HG03469 (cell line): Measurements from ENCODE around the gene DIS3L.
"Not testable (repeated sequence)": the region's sequence is repeated elsewhere in the genome, so short reads cannot be mapped to it uniquely, and the experiment has no call there.

Experiments
- ATAC-seq: cut with Tn5 transposase; IDR thresholded peaks from one replicate; pipeline ENCODE4 v1.9.1; 2021; ENCODE audit warnings: mild to moderate bottlenecking, moderate library complexity, moderate number of reproducible peaks; ENCODE audit not compliant: unreplicated experiment

DIS3L gene

DNA sequence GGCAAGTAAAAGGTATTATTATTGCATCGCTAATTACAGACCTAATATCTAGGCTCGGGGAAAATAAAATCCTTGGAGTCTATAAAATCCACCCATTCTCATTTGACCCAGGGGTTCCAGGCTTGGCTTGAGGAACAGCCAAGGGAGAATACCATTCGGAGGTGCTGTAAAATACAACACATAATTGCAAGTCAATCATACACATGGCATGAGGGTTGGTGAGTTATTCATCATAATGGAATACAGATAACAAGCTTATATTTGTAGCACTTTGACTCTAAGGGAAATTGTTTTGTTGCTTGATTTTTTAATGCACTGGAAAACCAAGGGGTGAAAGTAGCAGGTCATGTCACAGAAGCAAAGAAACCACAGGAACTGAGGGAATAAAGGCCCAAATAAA lies 16.8 kb upstream of the DIS3L start:
- ATAC-seq, result no peak

GRCh38 chr15:66278056-66278455 lies 15.3 kb upstream of the DIS3L start:
- ATAC-seq, result no peak

- ATAC-seq, result no peak
Measured at GRCh38 chr15:66278671-66279070, 14.7 kb upstream of the DIS3L start.

GRCh38 chr15:66284271-66284670 lies 9.1 kb upstream of the DIS3L start:
- ATAC-seq, result no peak

- no peak for ATAC-seq
Measured at GRCh38 chr15:66285533-66286280, 7.7 kb upstream of the DIS3L start.

DNA sequence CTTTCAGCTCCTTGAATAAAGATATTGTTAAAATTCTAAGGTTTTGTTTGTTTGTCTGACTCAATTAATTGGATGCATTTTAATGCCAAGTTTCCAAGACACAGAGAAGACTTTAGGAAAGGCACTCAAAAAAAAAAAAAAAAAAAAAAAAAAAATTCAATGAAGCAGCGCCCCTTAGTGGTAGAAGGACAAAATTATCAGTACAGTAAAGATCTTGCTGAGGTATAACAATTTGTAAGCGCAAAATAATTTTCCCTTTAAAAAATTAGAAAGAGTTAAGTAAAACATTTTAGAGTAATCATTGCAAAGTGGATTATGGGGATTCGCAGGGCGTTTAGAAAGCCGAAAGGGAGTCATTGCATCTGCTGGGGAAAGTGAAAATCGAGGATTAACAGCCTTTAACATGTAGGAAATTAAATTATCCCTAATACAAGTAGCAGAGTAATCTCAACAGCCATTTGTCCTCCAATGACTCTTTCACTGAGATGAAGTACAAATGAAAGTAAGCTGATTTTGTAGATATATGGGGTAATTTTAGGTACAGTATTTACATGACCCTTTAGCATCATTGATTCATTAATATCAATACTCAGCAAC lies 5.8 kb upstream of the DIS3L start:
- no peak for ATAC-seq

- no peak for ATAC-seq
Measured at GRCh38 chr15:66288093-66288492, 5.3 kb upstream of the DIS3L start.

DNA sequence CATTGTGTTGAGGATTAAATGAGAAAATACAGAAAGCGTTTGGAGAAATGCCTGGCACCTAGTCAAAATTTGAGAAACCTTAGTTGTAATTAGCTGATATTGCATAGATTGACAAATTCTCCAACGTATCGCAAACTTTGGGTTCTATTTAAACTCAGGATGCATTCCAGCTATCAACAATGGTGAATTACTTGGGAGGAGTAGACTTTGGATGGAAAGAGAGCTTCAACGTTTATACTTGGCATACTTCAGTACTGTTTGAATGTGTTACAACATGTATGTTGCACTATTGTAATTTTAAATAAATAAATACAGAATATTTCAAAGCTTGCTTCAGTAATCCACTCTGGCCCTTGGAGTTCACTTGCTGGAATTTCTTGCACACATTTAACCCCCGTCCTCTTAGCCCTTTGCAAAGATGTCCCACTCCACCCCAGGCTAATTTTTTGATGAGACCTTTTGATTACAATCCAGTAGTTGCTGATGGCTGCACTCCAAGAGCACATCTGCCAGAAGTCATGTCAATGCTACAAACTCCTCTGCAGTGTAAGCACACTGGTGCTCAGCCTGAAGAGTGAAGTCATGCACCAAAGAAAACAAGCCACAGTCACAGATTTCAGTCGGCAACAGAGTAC lies 4.7 kb upstream of the DIS3L start:
- ATAC-seq, result no peak

DNA sequence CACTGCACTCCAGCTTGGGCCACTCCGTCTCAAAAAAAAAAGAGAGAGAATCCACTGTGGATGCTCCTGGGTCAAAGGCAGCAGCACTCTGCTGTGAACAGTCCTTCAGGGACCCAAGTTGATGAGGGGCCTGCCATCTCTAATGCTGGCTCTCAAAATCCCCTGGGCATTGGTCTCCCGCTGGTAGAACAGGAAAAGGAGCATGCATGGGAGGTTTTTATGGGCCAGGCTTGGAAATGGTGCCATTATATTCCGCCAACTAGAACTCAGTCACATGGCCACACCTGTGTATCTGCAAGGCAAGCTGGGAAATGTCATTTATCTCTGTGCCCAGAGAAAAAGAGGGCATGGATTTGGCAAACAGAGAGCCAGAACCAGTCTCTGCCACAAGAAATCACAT lies 3.4 kb upstream of the DIS3L start:
- ATAC-seq, result no peak

GRCh38 chr15:66290518-66290917 lies 2.9 kb upstream of the DIS3L start:
- no peak for ATAC-seq

DNA sequence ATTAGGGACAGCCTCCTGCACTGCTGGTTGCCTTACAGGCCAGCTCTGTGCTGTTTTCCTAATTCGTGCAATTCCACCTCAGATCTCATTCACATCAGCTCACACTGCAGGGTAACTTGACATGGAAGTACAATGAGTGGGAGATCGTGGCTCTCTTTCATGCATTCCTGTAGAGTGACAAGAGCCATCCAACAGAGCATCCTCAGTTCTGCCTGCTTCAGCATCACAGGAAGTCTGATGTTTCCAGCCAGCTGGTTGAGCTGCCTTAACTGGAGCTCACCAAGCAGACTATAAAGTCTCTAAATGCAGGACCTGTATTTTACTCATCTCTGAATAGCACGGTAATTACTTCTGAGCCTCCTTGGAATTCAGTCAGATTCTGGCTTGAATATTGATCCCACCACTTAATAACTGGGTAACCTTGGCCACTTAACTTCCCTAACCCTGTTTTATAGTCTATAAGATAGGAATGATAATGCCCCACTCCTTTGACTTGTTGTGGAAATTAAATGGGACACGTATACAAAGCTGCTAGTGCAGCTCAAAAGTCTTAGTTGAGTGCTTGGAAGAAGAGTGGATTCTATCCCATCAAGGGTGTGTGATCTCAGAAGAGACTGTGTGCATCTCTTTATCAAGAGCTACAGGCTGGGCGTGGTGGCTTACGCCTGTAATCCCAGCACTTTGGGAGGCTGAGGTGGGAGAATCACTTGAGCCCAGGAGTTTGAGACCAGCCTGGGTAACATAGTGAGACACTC lies 1.4 kb upstream of the DIS3L start:
- no peak for ATAC-seq

- ATAC-seq, result no peak
Measured at GRCh38 chr15:66292571-66293418, 573 bp upstream of the DIS3L start.

- ATAC-seq, result no peak
Measured at GRCh38 chr15:66294157-66294931, 976 bp downstream of the DIS3L start.

GRCh38 chr15:66294932-66295235 lies 1.5 kb downstream of the DIS3L start:
- ATAC-seq, result no peak

DNA sequence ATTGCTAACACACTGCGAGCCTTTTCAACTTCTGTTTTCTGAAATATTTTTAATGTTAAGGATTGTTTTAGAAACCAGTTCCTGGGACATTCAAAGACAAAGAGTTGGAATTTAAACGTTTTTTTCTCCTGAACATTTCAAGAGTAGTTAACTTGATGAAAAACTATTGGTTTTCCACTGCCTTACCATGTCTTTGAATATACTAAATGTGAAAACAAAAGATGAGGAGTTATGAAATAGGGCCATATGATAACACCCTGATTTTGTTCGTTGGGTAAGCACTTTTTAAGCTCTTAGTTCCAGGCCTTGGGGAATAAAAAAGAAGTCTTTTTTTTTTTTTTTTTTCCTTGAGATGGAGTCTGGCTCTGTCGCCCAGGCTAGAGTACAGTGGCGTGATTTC lies 2.8 kb downstream of the DIS3L start:
- ATAC-seq, result no peak

- ATAC-seq, result no peak
Measured at GRCh38 chr15:66298803-66299251, 5.5 kb downstream of the DIS3L start.

- ATAC-seq, result no peak
Measured at GRCh38 chr15:66302489-66303278, 9.3 kb downstream of the DIS3L start.

GRCh38 chr15:66304425-66304824 lies 11.1 kb downstream of the DIS3L start:
- not testable (repeated sequence) for ATAC-seq

DNA sequence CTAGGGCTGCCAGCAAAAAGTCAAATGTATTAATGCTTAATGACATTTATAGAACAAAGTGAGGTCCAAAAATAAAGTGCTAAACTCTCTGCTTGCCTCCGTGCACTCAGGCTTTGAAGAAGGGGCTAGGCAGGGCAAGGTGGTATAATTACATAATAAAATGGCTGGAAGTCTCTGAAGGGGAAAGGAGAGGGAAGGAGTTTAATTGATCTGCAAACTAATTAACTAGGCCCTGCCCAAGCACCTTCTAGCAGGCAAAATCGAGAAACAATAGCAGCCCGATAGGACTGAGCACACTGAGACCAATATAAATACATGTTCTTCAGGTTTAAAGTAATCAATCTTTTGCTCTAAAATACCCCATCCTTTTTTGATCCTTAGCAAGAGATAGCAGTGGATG lies 13.0 kb downstream of the DIS3L start:
- ATAC-seq, result no peak
